ENCODE measurements around the gene HINFP.
"Not testable (repeated sequence)": the region's sequence is repeated elsewhere in the genome, so short reads cannot be mapped to it uniquely, and the experiment has no call there.

Gene HINFP

GRCh38 chr11:119101759-119102423 lies 19.5 kb upstream of the HINFP start, which contains the start of gene DPAGT1:
DPAGT1 (minus strand) TSS chr11:119101853; CDS start chr11:119101655, 198 bp downstream.
- TF ChIP-seq CTCF (IDR thresholded peaks at IDR 0.05; ENCODE audit: low read depth, low read length): no peak
- Histone ChIP-seq H3K4me3 (ENCODE audit: low read depth, low read length) (peak within 1 kb of the TSS; percentile 68), H3K27ac (peak within 1 kb of the TSS; percentile 98), H3K27me3 (ENCODE audit: insufficient read depth, low read depth, severe bottlenecking) (no peaks in the 10 kb centered on the region), H3K9me3 (ENCODE audit: severe bottlenecking) (no peaks in the 10 kb centered on the region), H3K36me3 (peaks cover 20% of the 10 kb centered on the region)
- DNase-seq: peak; percentile 94

GRCh38 chr11:119103161-119103664 lies 18.2 kb upstream of the HINFP start:
- not testable (repeated sequence) for DNase-seq; H3K4me3 ChIP-seq (ENCODE audit: low read depth, low read length); H3K27me3 ChIP-seq (ENCODE audit: insufficient read depth, low read depth, severe bottlenecking); H3K9me3 ChIP-seq (ENCODE audit: severe bottlenecking); H3K36me3 ChIP-seq
- H3K27ac ChIP-seq: peak overlapping the region; percentile 98

GRCh38 chr11:119103793-119104192 lies 17.6 kb upstream of the HINFP start:
- Histone ChIP-seq H3K27ac (peak overlapping the region; percentile 98), H3K27me3 (ENCODE audit: insufficient read depth, low read depth, severe bottlenecking) (no peaks in the 10 kb centered on the region), H3K9me3 (ENCODE audit: severe bottlenecking) (no peaks in the 10 kb centered on the region), H3K4me3 (ENCODE audit: low read depth, low read length) (no peak overlapping the region), H3K36me3 (peaks cover 2% of the 10 kb centered on the region)
- peak; percentile 73 for DNase-seq
- TF ChIP-seq CTCF (IDR thresholded peaks at IDR 0.05; ENCODE audit: low read depth, low read length): peak; percentile 47; the same call in 1 of the 2 replicates

- Histone ChIP-seq H3K36me3 (peaks cover 13% of the 10 kb centered on the region), H3K27ac (peak within 1 kb of the TSS; percentile 72), H3K4me3 (ENCODE audit: low read depth, low read length) (peak within 1 kb of the TSS; percentile 68), H3K9me3 (ENCODE audit: severe bottlenecking) (no peaks in the 10 kb centered on the region), H3K27me3 (ENCODE audit: insufficient read depth, low read depth, severe bottlenecking) (no peaks in the 10 kb centered on the region)
- TF ChIP-seq CTCF (IDR thresholded peaks at IDR 0.05; ENCODE audit: low read depth, low read length): no peak
- peak; percentile 90 for DNase-seq
Observed at GRCh38 chr11:119106564-119107537, 14.5 kb upstream of the HINFP start, which contains the start of gene C2CD2L. C2CD2L (plus strand) TSS chr11:119107344; CDS start chr11:119107742, 398 bp downstream.

GRCh38 chr11:119107538-119108145 lies 13.7 kb upstream of the HINFP start:
- DNase-seq: no peak
- Histone ChIP-seq H3K36me3 (peaks cover 13% of the 10 kb centered on the region), H3K27ac (peak overlapping the region; percentile 50), H3K27me3 (ENCODE audit: insufficient read depth, low read depth, severe bottlenecking) (no peaks in the 10 kb centered on the region), H3K4me3 (ENCODE audit: low read depth, low read length) (peak overlapping the region; percentile 68), H3K9me3 (ENCODE audit: severe bottlenecking) (no peaks in the 10 kb centered on the region)
- TF ChIP-seq CTCF (IDR thresholded peaks at IDR 0.05; ENCODE audit: low read depth, low read length): no peak
